Right lobe of liver (tissue), 4 donors: ENCODE results near the gene ARHGAP42.

ENCODE experiments used
- CTCF ChIP-seq, 4 donors: fragments of 200-600 bp in 3 of 4; fragments of 450-650 bp in 1 of 4; IDR thresholded peaks; one replicate each; pipeline versions ENCODE4 v1.5.1 to v1.8.0; 2016 to 2022; ENCODE audit warnings: antibody characterized with exemption in 4 of 4, mild to moderate bottlenecking in 2 of 4
- POLR2A ChIP-seq: fragments of 450-650 bp; IDR thresholded peaks from one replicate; pipeline ENCODE4 v1.6.1; 2017; ENCODE audit warnings: antibody characterized with exemption, mild to moderate bottlenecking
- donor health status: DM: no; HTN: no; CAD: no.
- donor health status: DM: no; HTN: no; CAD: no.
- donor health status: DM: no; HTN: yes; CAD: no.

- no peak for TF ChIP-seq CTCF (IDR thresholded peaks at IDR 0.05)
- TF ChIP-seq POLR2A, result no peak
Measured at GRCh38 chr11:100752371-100753171, 65.5 kb downstream of the ARHGAP42 start.
